ENCODE data around the gene KIAA1217. TPM values are rescaled to one million over a fixed set of nuclear protein-coding genes. Genes with fewer than 3 reads are reported as not detected.
"Not testable (repeated sequence)": the region's sequence is repeated elsewhere in the genome, so short reads cannot be mapped to it uniquely, and the experiment has no call there.

Gene KIAA1217
- total and polyA plus RNA-seq, 2 of the 8 experiments (the other 6 are each of a cell fraction or from before 2014, with no cell fraction given) = 4.5 to 15.6 TPM

- TF ChIP-seq NANOG (IDR thresholded peaks at IDR 0.05; ENCODE audit: insufficient read depth, low read depth, low read length, poor library complexity, severe bottlenecking) (no peak), RNF2 (IDR thresholded peaks at IDR 0.05; ENCODE audit: borderline replicate concordance, low read depth, low read length, missing control alignments, poor library complexity, severe bottlenecking) (no peak), SUZ12 (IDR thresholded peaks at IDR 0.05; ENCODE audit: low read length) (no peak), SIN3A (conservative IDR thresholded peaks at IDR 0.05 in 1 of 2, IDR thresholded peaks at IDR 0.05 in 1 of 2; ENCODE audit: low read depth in 1 of 2, low read length in 2 of 2) (no peak), CHD1 (IDR thresholded peaks at IDR 0.05; ENCODE audit: low read depth, low read length) (no peak), POLR2A (IDR thresholded peaks at IDR 0.05; ENCODE audit: control extremely low read depth in 1 of 2, low read depth in 2 of 2, low read length in 2 of 2) (no peak), YY1 (IDR thresholded peaks at IDR 0.05; ENCODE audit: low read depth, low read length) (no peak), SIX5 (IDR thresholded peaks at IDR 0.05; ENCODE audit: low read depth, low read length) (no peak), KDM4A (IDR thresholded peaks at IDR 0.05; ENCODE audit: low read depth, low read length, severe bottlenecking) (no peak), SP2 (IDR thresholded peaks at IDR 0.05; ENCODE audit: low read length) (no peak)
These were observed 125.5 kb downstream of the KIAA1217 start (continued) for GRCh38 chr10:24334279-24334939.

DNA sequence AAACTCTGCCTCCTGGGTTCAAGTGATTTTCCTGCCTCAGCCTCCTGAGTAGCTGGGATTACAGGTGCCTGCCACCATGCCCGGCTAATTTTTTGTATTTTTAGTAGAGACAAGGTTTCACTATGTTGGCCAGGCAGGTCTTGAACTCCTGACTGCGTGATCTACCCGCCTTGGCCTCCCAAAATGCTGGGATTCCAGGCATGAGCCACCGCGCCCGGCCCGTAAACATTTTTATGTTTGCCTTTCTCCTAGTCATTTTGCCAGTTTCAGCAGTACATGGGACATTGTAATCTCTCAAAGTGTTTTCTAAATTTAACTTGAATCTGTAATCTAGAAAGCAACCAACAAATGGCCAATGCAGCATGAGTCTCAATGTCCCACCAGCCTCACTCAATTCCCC lies 128.8 kb downstream of the KIAA1217 start:
- H2BK12ac ChIP-seq (ENCODE audit: low read depth, low read length); H3K4me2 ChIP-seq (ENCODE audit: insufficient read depth in 1 of 2, low read depth in 2 of 2, low read length in 2 of 2); H2BK15ac ChIP-seq (ENCODE audit: low read length); H4K8ac ChIP-seq (ENCODE audit: extremely low read depth, insufficient read depth, low read length); H3K56ac ChIP-seq (replicated peaks; ENCODE audit: insufficient read length, low read depth, low read length); H2BK5ac ChIP-seq (ENCODE audit: low read depth, low read length); H4K91ac ChIP-seq (replicated peaks; ENCODE audit: insufficient read length, low read length); H3K4ac ChIP-seq (replicated peaks; ENCODE audit: insufficient read length, low read depth, low read length); H3K79me2 ChIP-seq (ENCODE audit: control insufficient read depth in 1 of 2, insufficient read depth in 2 of 2, low read length in 2 of 2); H3K36me3 ChIP-seq (ENCODE audit: control insufficient read depth in 2 of 4, insufficient read depth in 4 of 4, low read length in 3 of 4); H2AFZ ChIP-seq (ENCODE audit: low read length); H3K9ac ChIP-seq (replicated peaks in 1 of 4; ENCODE audit: extremely low read depth in 1 of 4, low read depth in 3 of 4, low read length in 3 of 4); H3K14ac ChIP-seq (ENCODE audit: insufficient read length); H3K18ac ChIP-seq (ENCODE audit: extremely low read depth, low read length); DNase-seq (ENCODE audit: low read depth in 1 of 2, low spot score in 2 of 2); H3K27ac ChIP-seq (ENCODE audit: low read depth, low read length); H2AK5ac ChIP-seq (ENCODE audit: low read depth, low read length); H4K20me1 ChIP-seq (replicated peaks in 1 of 2; ENCODE audit: control insufficient read depth in 1 of 2, insufficient read depth in 2 of 2, low read length in 2 of 2); H3K9me3 ChIP-seq (ENCODE audit: insufficient read depth in 2 of 2, low read depth in 1 of 2, low read length in 1 of 2); POLR2A ChIA-PET (ENCODE audit: partially characterized antibody); H2BK120ac ChIP-seq (replicated peaks; ENCODE audit: low read depth, low read length); H4K5ac ChIP-seq (ENCODE audit: insufficient read length, low read depth, low read length); H3K23ac ChIP-seq (ENCODE audit: insufficient read length); H3K4me1 ChIP-seq (replicated peaks in 1 of 4; ENCODE audit: control insufficient read depth in 3 of 4, insufficient read depth in 4 of 4, low read length in 3 of 4); H2BK20ac ChIP-seq (ENCODE audit: low read length); FAIRE-seq; H3K23me2 ChIP-seq (ENCODE audit: low read depth, low read length); H3K79me1 ChIP-seq (ENCODE audit: low read depth, low read length); H3K4me3 ChIP-seq (ENCODE audit: extremely low read depth in 1 of 4, insufficient read depth in 2 of 4, low read depth in 3 of 4, low read length in 4 of 4); H3K27me3 ChIP-seq (replicated peaks in 1 of 4; ENCODE audit: control insufficient read depth in 3 of 4, extremely low read depth in 1 of 4, insufficient read depth in 3 of 4, low read length in 3 of 4): not testable (repeated sequence)
- CTCF ChIA-PET (ENCODE audit: partially characterized antibody) = interaction anchor here (1.4 kb wide), 1 partner anchor 19 kb away, joined by 3 read pairs; no protein-coding TSS in a partner anchor
- whole genome bisulfite sequencing, 2 experiments (ENCODE audit: extremely low coverage in 1 of 2, insufficient coverage in 1 of 2, insufficient read length in 1 of 2, insufficient replicate concordance in 2 of 2, low coverage in 1 of 2, low lambda C conversion rate in 2 of 2, missing lambda C conversion rate in 1 of 2) = 96% methylated on average over 6 of the region's 7 CpGs; no CpG with 5 or more reads in 1 of the 2 experiments

All from H1 (cell line).